ENCODE data around the gene FDX1. TPM values are rescaled to one million over a fixed set of nuclear protein-coding genes. Genes with fewer than 3 reads are reported as not detected.

The FDX1 gene
- total RNA-seq, 2 experiments from 2014 or later: 13.3 to 15.9 TPM

GRCh38 chr11:110508786-110509185 lies 79.0 kb downstream of the FDX1 start:
- Histone ChIP-seq H3K27ac (ENCODE audit: low read depth, low read length, poor library complexity, severe bottlenecking) (no peak overlapping the region), H4K20me1 (ENCODE audit: insufficient read depth, low read length) (no peaks in the 10 kb centered on the region), H3K4me3 (ENCODE audit: low read depth, low read length, poor library complexity, severe bottlenecking) (no peak overlapping the region), H3K4me1 (ENCODE audit: insufficient read depth, low read length, poor library complexity, severe bottlenecking) (no peaks in the 10 kb centered on the region), H3K9me2 (ENCODE audit: insufficient read depth, low read length) (no peaks in the 10 kb centered on the region), H3K4me2 (ENCODE audit: low read length) (no peak overlapping the region), H3K36me3 (ENCODE audit: insufficient read depth, low read length) (no peaks in the 10 kb centered on the region), H3K9me3 (ENCODE audit: low read length) (no peaks in the 10 kb centered on the region), H2AFZ (ENCODE audit: low read length) (no peak overlapping the region), H3K79me2 (ENCODE audit: insufficient read depth, low read depth, low read length) (no peaks in the 10 kb centered on the region)
- ChIA-PET POLR2A (no interaction called here), CTCF (ENCODE audit: unreplicated experiment) (no interaction called here)
- DNase-seq (ENCODE audit: low spot score): no peak
- BruUV-seq (replicated peaks): no TSS peak
- intact Hi-C loops (cut with micrococcal nuclease; ENCODE audit: unreplicated experiment): no loop called here
- TF ChIP-seq CTCF (conservative IDR thresholded peaks at IDR 0.05; ENCODE audit: low read length): no peak
- TF ChIP-seq EZH2phosphoT487 (IDR thresholded peaks at IDR 0.05; ENCODE audit: borderline replicate concordance, low read depth, low read length): no peak

- no peak for DNase-seq (ENCODE audit: low spot score)
- no peak for TF ChIP-seq EZH2phosphoT487 (IDR thresholded peaks at IDR 0.05; ENCODE audit: borderline replicate concordance, low read depth, low read length)
- no peak for TF ChIP-seq CTCF (conservative IDR thresholded peaks at IDR 0.05; ENCODE audit: low read length)
- CTCF ChIA-PET (ENCODE audit: unreplicated experiment): no interaction called here
- H3K27ac ChIP-seq (ENCODE audit: low read depth, low read length, poor library complexity, severe bottlenecking): no peak overlapping the region
- H3K4me2 ChIP-seq (ENCODE audit: low read length): no peak overlapping the region
- POLR2A ChIA-PET: interaction anchor here (0.7 kb wide), 1 partner anchor 21 kb away, joined by 4 read pairs; no protein-coding TSS in a partner anchor
- no peak overlapping the region for H2AFZ ChIP-seq (ENCODE audit: low read length)
- no peak overlapping the region for H3K4me3 ChIP-seq (ENCODE audit: low read depth, low read length, poor library complexity, severe bottlenecking)
- no peaks in the 10 kb centered on the region for H4K20me1 ChIP-seq (ENCODE audit: insufficient read depth, low read length)
- no peaks in the 10 kb centered on the region for H3K9me3 ChIP-seq (ENCODE audit: low read length)
- H3K4me1 ChIP-seq (ENCODE audit: insufficient read depth, low read length, poor library complexity, severe bottlenecking): no peaks in the 10 kb centered on the region
- no peaks in the 10 kb centered on the region for H3K36me3 ChIP-seq (ENCODE audit: insufficient read depth, low read length)
- intact Hi-C loops (cut with micrococcal nuclease; ENCODE audit: unreplicated experiment): no loop called here
- BruUV-seq (replicated peaks): no TSS peak
- no peaks in the 10 kb centered on the region for H3K79me2 ChIP-seq (ENCODE audit: insufficient read depth, low read depth, low read length)
- no peaks in the 10 kb centered on the region for H3K9me2 ChIP-seq (ENCODE audit: insufficient read depth, low read length)
Observed at GRCh38 chr11:110509472-110509871, 79.7 kb downstream of the FDX1 start.

GRCh38 chr11:110512026-110512425 lies 82.3 kb downstream of the FDX1 start:
- Histone ChIP-seq H3K27ac (ENCODE audit: low read depth, low read length, poor library complexity, severe bottlenecking) (no peak overlapping the region), H3K79me2 (ENCODE audit: insufficient read depth, low read depth, low read length) (no peaks in the 10 kb centered on the region), H2AFZ (ENCODE audit: low read length) (no peak overlapping the region), H3K4me2 (ENCODE audit: low read length) (no peak overlapping the region), H3K4me1 (ENCODE audit: insufficient read depth, low read length, poor library complexity, severe bottlenecking) (no peaks in the 10 kb centered on the region), H3K36me3 (ENCODE audit: insufficient read depth, low read length) (no peaks in the 10 kb centered on the region), H4K20me1 (ENCODE audit: insufficient read depth, low read length) (no peaks in the 10 kb centered on the region), H3K4me3 (ENCODE audit: low read depth, low read length, poor library complexity, severe bottlenecking) (no peak overlapping the region), H3K9me3 (ENCODE audit: low read length) (no peaks in the 10 kb centered on the region), H3K9me2 (ENCODE audit: insufficient read depth, low read length) (no peaks in the 10 kb centered on the region)
- no peak for DNase-seq (ENCODE audit: low spot score)
- CTCF ChIA-PET (ENCODE audit: unreplicated experiment): no interaction called here
- POLR2A ChIA-PET: no interaction called here
- no TSS peak for BruUV-seq (replicated peaks)
- TF ChIP-seq EZH2phosphoT487 (IDR thresholded peaks at IDR 0.05; ENCODE audit: borderline replicate concordance, low read depth, low read length): no peak
- TF ChIP-seq CTCF (conservative IDR thresholded peaks at IDR 0.05; ENCODE audit: low read length): no peak
- intact Hi-C loops (cut with micrococcal nuclease; ENCODE audit: unreplicated experiment): no loop called here

Data from OCI-LY7 (cell line).